Sciatic nerve (tissue), 2 donors: ENCODE measurements around the gene LPP. TPM values are rescaled to one million over a fixed set of nuclear protein-coding genes. Genes with fewer than 3 reads are reported as not detected.

Experiments
- ATAC-seq: fragments of 200-7000 bp; cut with Tn5 transposase; one replicate; pipeline ENCODE4 v1.9.1; 2020; ENCODE audit warnings: mild to moderate bottlenecking, moderate library complexity
- DNase-seq: peaks from one replicate; pipeline ENCODE4 v3.0.0-alpha.2; 2020; ENCODE audit warnings: low spot score
- intact Hi-C: fragments of 100-400 bp; cut with DNase I; formaldehyde crosslinking; loops from one replicate; pipeline ENCODE4 v1.14.2; 2022
- total RNA-seq: library from RNA; stranded (reverse); fragmentation: NEBNext Ultra II Directional; extraction: Animal tissue kit (Norgen Biotek cat#: 25700); gene quantifications from one replicate; pipeline ENCODE4 v1.2.1, GENCODE V29; 2021
- donor health status: DM: no; HTN: no; CAD: no.
- donor health status: DM: no; HTN: no; CAD: no.

LPP gene
- total RNA-seq, 1 donor from 2014 or later, result 231 TPM

DNA sequence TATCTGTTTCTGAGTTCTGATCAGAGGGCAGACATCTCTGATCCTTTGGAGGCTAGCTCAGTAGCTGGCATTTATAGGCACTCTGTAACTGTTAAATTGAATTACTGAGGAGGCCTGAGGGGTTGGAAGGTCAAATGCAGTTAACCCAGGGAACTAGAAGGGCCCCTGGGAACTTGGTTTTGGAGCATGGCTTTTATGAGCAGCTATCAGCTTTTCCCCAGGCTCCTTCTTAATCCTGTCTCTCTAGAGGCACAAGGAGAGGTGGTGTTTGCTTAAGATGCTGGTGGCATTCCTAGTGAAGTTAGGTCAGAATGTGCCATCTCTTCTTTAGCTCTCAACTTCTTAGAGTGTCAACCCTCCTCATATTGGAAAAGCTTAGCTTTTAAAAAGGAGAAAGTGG lies 128.9 kb downstream of the LPP start:
- ATAC-seq (no peak), DNase-seq (no peak)
- intact Hi-C loops, result no loop called here

- ATAC-seq, result peak; percentile 81
Measured at GRCh38 chr3:188283347-188283746, 129.4 kb downstream of the LPP start.

DNA sequence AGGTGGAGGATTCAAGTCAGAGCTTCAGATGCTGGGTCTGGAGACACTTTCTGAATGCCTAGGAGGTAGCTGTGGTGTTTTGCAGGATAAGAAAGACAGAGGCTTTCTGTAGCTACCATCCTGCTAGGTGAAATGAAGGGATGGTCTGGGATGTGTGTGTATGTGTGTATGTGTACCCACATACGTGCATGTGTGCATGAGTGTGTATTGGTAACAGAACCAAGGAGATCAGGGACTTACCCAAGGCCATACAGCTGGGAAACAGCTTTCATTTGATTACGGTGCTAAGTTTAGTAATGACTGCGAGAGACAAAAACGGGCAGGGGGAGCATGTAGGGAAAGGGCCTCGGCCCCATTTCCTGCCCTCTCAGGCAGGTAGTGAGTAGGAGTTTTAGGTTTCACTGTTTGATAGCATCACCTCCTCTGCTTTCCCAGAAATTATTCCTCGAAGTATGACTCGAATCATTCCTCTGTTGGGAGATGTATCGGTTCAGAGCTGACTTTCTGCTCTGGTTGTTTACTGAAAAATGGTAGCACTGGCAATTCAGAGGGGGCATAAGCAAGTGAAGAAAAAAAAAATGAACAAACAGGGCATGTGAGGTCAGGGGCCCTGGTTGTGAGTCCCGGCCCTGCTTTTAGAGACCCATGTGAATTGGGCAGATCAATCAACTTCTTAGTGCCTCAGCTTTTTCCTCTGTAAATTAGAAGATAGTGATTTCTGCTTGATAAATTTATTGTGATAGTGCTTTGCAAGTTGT lies 130.7 kb downstream of the LPP start:
- DNase-seq, result no peak
- intact Hi-C loops, result no loop called here
- ATAC-seq, result no peak

More at GRCh38 chr3:188283347-188283746, 129.4 kb downstream of the LPP start:
- intact Hi-C loops, result no loop called here
- no peak for DNase-seq

DNA sequence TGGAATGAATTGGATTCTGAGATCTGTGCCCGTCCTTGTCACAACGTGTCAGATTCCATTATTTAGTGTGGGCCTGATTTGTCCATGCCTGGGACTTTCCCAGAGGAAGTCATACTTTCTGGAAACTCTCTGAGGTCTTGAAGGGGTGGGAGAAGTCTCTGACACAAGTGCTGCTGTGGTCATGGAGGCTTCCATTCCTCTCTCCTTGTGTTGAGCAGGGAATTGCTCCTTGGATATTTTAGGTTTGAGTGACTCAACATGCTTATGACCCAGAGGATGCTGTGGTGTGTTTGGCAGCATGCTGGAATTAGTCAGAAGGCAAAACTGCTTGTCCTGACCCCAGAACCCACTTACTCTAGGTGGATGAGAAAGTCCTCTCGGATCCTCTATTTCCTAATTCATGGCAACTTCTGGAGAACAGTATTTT lies 132.1 kb downstream of the LPP start:
- DNase-seq, result no peak
- peak; percentile 84 for ATAC-seq
- intact Hi-C loops, result no loop called here

- DNase-seq (no peak), ATAC-seq (no peak)
- intact Hi-C loops, result no loop called here
Measured at GRCh38 chr3:188287339-188287738, 133.4 kb downstream of the LPP start.

- intact Hi-C loops, result no loop called here
- ATAC-seq (peak; percentile 71), DNase-seq (no peak)
Measured at GRCh38 chr3:188287762-188288505, 134.0 kb downstream of the LPP start.

DNA sequence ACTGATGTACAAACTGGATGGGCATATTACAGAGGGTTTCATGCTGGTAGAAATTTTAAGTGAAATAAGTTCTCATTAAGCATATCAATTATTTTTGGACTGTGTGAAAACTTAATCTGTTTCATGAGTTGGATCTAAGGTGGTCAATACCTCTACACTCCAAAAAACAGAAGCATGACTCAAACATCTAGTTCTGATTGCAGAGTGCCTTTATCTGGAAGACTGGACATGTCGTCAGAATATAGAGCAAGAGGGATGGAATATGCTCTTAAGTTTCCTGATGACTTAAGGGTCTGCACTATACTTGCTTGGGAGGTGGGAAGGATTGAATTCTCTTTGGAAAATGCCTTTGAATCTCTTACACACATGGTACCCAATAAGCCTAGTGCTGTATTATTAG lies 138.3 kb downstream of the LPP start:
- intact Hi-C loops, result no loop called here
- ATAC-seq (no peak), DNase-seq (no peak)

DNA sequence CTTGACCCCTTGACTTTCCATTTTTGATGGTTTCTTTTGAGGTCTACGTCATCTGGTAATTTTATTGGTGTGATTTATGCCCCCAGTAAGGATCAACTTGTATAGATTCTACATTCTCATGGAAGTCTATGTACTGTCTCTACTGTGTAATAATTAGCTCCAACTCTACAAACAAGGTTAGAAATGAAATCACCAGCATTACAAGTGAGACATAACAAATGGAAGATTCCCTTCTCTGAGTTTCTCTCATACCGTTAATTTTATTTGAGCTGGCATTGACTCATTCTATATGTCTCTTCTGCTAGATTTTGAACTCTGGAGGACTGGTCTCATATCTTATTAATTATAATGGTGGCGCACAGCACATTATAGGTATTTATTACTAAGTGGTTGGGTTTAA lies 138.9 kb downstream of the LPP start:
- no peak for DNase-seq
- intact Hi-C loops, result no loop called here
- ATAC-seq, result no peak

DNA sequence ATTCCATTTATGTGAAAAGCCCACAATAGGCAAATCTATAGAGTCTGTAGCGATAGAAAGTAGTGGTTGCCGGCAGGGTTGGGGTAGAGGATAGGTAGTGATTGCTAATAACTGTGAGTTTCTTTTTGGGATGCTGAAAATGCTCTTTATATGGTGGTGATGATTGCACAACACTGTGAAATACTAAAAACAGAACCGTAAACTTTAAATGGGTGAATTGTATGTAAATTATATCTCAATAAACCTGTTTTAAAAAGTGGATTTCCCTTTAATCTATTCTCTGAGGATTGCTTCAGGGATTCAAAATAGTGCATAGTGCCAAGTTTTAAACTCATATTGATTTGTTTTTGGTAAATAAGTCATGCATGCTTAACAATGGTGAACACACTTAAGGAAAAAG lies 140.2 kb downstream of the LPP start:
- intact Hi-C loops, result no loop called here
- DNase-seq, result no peak
- no peak for ATAC-seq

- intact Hi-C loops, result no loop called here
- peak; percentile 84 for ATAC-seq
- no peak for DNase-seq
Measured at GRCh38 chr3:188294823-188295487, 141.0 kb downstream of the LPP start.

- no peak for ATAC-seq
- intact Hi-C loops, result no loop called here
- no peak for DNase-seq
Measured at GRCh38 chr3:188295876-188296275, 141.9 kb downstream of the LPP start.

DNA sequence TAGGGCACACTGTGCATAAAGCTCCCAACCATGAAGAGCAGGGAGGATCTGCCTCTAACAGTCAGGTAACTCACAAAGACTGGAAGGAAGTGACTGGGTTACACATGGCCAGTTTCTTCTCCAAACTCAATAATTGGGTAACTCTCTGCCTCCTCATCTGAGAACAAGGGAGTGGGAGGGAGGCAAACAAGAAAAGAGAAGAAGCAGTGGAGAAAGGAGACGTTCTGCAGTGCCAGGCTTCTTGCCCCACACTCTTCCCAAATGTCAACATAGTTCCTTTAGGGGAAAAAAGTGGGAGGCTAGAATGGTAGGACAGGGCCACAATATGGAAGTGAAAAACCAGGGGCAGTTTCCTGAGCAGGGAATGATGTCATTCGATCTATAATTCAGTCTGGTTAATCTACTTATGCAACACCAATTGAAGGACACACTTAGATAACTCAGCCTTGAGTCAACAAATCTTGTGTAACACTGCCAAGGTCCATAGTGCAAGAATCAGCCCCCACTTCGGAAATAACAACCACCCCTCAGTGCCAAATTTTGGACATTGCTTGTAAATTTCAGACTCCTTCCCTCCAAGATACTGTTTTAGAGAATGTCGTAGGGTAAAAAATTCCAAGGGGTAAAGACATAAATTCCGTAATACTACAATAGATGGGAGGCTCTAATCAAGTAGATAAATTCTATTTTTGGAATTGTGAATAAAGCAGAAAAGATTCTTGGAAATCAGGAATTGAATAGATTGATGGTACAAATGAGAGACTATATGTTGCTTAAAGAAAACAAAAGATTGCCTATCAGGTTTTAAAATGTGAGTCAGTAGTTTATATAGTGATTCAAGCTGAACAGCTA lies 143.0 kb downstream of the LPP start:
- intact Hi-C loops, result no loop called here
- ATAC-seq (peak; percentile 39), DNase-seq (no peak)

- ATAC-seq (no peak), DNase-seq (no peak)
- intact Hi-C loops, result no loop called here
Measured at GRCh38 chr3:188298585-188298984, 144.6 kb downstream of the LPP start.

DNA sequence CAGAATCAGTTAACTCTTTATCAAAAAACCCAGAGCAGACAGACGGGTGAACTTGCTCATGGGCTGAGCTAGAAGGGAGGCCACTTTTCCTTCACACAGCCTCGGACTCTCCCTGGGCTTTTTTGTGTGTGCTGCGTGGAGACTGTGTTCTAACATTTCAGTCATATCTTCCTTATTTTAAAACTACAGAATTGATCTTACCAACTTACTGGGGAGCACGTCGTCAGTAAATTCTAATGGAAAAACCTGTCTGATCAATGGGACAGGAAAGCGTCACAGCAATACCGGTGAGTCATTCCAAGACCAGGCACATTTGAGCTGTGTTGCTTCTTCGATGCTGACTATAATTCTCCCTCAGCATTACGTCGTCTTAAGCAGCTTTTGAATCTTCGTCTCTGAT lies 145.1 kb downstream of the LPP start:
- DNase-seq (no peak), ATAC-seq (no peak)
- intact Hi-C loops, result no loop called here

DNA sequence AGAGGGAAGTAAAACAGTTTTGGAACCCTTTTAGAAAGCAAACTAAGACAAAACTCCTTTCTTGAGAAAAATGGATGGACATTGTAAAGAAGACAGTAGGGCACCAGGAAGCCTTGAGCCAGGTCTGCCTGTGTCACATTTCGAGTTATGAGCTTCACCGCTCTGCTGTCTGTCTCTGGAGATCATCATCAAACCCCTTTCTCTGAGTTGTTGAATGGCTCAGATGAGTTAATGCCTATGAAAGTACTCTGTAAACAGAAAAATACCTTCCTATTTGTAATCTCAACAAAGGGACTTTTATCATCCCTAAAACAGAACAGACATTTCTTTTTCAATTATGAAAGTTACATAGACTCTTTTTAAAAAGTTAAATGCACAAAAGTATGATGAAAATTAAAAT lies 145.8 kb downstream of the LPP start:
- ATAC-seq (no peak), DNase-seq (no peak)
- intact Hi-C loops, result no loop called here

DNA sequence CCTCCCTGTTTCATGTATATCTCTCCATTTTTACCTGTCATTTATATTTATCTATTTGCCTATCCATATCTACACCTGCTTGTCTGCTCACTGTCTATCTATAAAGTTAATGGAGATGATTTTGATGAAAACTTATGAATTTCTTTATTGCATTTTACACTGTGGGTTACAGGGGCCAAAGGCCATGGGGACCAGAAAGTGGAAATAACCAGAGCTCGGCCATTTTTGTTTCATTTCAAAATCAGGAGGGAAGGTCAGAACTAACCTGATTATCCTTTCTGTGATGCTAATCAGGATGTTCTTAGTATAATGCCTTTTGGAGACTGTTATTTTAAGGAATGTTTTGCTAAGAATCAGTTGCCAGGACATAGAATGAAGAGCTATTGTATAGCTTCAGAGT lies 147.2 kb downstream of the LPP start:
- ATAC-seq (no peak), DNase-seq (no peak)
- intact Hi-C loops, result no loop called here

DNA sequence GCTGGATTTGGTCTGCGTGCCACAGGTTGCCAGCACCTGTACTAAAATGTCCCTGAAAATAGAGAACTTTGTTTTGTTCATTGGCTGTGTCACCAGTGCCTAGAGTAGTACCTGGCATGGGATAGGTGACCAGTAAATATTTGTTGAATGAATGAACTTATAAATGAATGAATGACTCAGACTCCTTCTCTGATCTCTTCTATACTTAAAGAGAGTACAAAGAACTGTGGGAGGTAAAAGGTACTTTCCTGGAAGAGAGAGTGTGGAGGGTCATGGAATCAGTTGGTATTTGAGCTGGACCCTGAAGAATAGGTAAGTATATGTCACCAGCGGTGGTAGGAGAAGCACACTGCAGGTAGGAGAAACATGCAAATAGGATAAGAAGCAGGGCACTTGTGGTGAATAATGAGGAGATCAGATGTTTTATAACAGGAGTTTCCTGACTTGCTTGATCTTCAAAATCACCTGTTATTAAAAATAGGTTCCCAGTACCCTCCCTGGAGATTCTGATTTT lies 149.4 kb downstream of the LPP start:
- intact Hi-C loops, result no loop called here
- DNase-seq (no peak), ATAC-seq (no peak)

DNA sequence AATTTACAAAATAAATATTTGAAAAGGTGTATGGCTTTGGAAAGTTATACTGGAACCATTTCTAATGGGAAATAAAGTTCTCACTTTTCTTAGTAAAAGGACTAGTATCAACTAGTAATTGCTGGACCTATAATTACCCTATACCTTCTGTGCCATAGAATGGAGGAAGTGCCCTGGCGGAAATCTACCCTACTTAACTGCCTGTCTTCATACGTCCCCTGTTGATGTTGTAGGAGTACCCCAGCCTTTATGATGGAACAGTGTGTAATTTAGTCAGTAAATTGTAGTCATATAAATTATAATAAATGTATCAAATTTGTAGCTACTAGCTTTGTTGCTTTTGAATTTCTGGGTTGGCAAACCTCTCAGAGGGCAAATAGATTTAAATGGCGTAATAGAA lies 149.9 kb downstream of the LPP start:
- intact Hi-C loops, result no loop called here
- no peak for DNase-seq
- ATAC-seq, result no peak

- DNase-seq (no peak), ATAC-seq (no peak)
- intact Hi-C loops, result no loop called here
Measured at GRCh38 chr3:188304501-188304900, 150.5 kb downstream of the LPP start.
